Erythroblast (primary cell): ENCODE measurements around the gene RTN4RL1.

Experiments used
- DNase-seq, 2 experiments: peaks; one replicate each; lab custom pipeline; 2025; lab: John Stamatoyannopoulos, UW
- GATA1 ChIP-seq: IDR thresholded peaks from 2 replicates; pipeline ENCODE4 v1.6.1; 2011; ENCODE audit warnings: low read depth, mild to moderate bottlenecking, control low read depth, low read length, moderate library complexity
- POLR2A ChIP-seq: IDR thresholded peaks from 2 replicates; pipeline ENCODE4 v1.6.1; 2011; ENCODE audit warnings: mild to moderate bottlenecking, low read length

The RTN4RL1 gene

GRCh38 chr17:1965556-1966273, 59.4 kb downstream of the RTN4RL1 start:
- no peak for DNase-seq
- TF ChIP-seq GATA1 (no peak), POLR2A (no peak)

GRCh38 chr17:1963250-1963649, 61.9 kb downstream of the RTN4RL1 start:
- TF ChIP-seq POLR2A (no peak), GATA1 (no peak)

GRCh38 chr17:1961189-1961588, 63.9 kb downstream of the RTN4RL1 start:
- no peak for DNase-seq
- TF ChIP-seq GATA1 (no peak), POLR2A (no peak)

More at GRCh38 chr17:1963250-1963649, 61.9 kb downstream of the RTN4RL1 start:
- no peak for DNase-seq

GRCh38 chr17:1960545-1960912, 64.6 kb downstream of the RTN4RL1 start:
- no peak for DNase-seq
- TF ChIP-seq POLR2A (no peak), GATA1 (no peak)

- TF ChIP-seq POLR2A (no peak), GATA1 (no peak)
- no peak for DNase-seq
These were observed 65.1 kb downstream of the RTN4RL1 start for GRCh38 chr17:1959871-1960544.

GRCh38 chr17:1958134-1958881, 66.8 kb downstream of the RTN4RL1 start:
- no peak for TF ChIP-seq GATA1
- TF ChIP-seq POLR2A, result no peak
- DNase-seq, result no peak

GRCh38 chr17:1957037-1957436, 68.1 kb downstream of the RTN4RL1 start:
- TF ChIP-seq GATA1, result no peak
- TF ChIP-seq POLR2A, result no peak

GRCh38 chr17:1956134-1956533, 69.0 kb downstream of the RTN4RL1 start:
- TF ChIP-seq POLR2A, result no peak
- TF ChIP-seq GATA1, result no peak
- no peak for DNase-seq

More at GRCh38 chr17:1957037-1957436, 68.1 kb downstream of the RTN4RL1 start:
- no peak for DNase-seq

GRCh38 chr17:1953831-1954230, 71.3 kb downstream of the RTN4RL1 start:
- TF ChIP-seq POLR2A (no peak), GATA1 (no peak)
- DNase-seq, result no peak

GRCh38 chr17:1951920-1952319, 73.2 kb downstream of the RTN4RL1 start:
- no peak for DNase-seq
- TF ChIP-seq GATA1 (no peak), POLR2A (no peak)

- no peak for DNase-seq
- no peak for TF ChIP-seq POLR2A
- no peak for TF ChIP-seq GATA1
These were observed 75.4 kb downstream of the RTN4RL1 start for GRCh38 chr17:1949754-1950153.

GRCh38 chr17:1948517-1948825, 76.7 kb downstream of the RTN4RL1 start:
- TF ChIP-seq GATA1 (no peak), POLR2A (no peak)
- no peak for DNase-seq

- TF ChIP-seq POLR2A (no peak), GATA1 (no peak)
These were observed 77.2 kb downstream of the RTN4RL1 start for GRCh38 chr17:1947743-1948516.

GRCh38 chr17:1947229-1947742, 77.8 kb downstream of the RTN4RL1 start:
- TF ChIP-seq GATA1 (no peak), POLR2A (no peak)
- no peak for DNase-seq

More at GRCh38 chr17:1947743-1948516, 77.2 kb downstream of the RTN4RL1 start:
- no peak for DNase-seq
